Esophagus (tissue), 2 donors: ENCODE results near the gene SNX4. TPM values are rescaled to one million over a fixed set of nuclear protein-coding genes. Genes with fewer than 3 reads are reported as not detected.

Source experiments
- polyA plus RNA-seq, 2 donors: library from polyadenylated mRNA; stranded (reverse); fragments of 200-250 nt; gene quantifications; one replicate each; pipeline ENCODE4 v1.2.3, GENCODE V29; 2013
- donor health status: healthy with polysubstance abuse.
- donor health status: Bipolar disorder and iron deficiency.

SNX4 gene
- polyA plus RNA-seq, 2 donors: 9.6 to 12.5 TPM

Other genes with a start within 250 kb of the SNX4 start
- 1 to 10 TPM; 2.6 to 3.6 TPM for gene ZNF148, start 144.9 kb downstream of the SNX4 start, polyA plus RNA-seq
- 1 to 10 TPM; 5.5 to 5.9 TPM for gene OSBPL11, start 75.3 kb upstream of the SNX4 start, polyA plus RNA-seq